Activated CD8-positive, alpha-beta memory T cell treated with anti-CD3 and anti-CD28 coated beads for 36 hours (primary cell): ENCODE results near the gene HABP4. TPM values are rescaled to one million over a fixed set of nuclear protein-coding genes. Genes with fewer than 3 reads are reported as not detected.

Experiments
- CTCF ChIA-PET: fragments of 350-600 bp; sonication (Branson Sonifier 250); formaldehyde crosslinking; loops from one replicate; lab custom pipeline; 2021; ENCODE audit warnings: antibody characterized with exemption; lab: Charles Lee
- POLR2A ChIA-PET: fragments of 350-600 bp; sonication (Branson Sonifier 250); formaldehyde crosslinking; loops from one replicate; lab custom pipeline; 2021; ENCODE audit warnings: antibody characterized with exemption; lab: Charles Lee
- total RNA-seq, 2 experiments: library from RNA; stranded (reverse); gene quantifications; one replicate each; pipeline ENCODE4 v1.2.3, GENCODE V29; 2021

HABP4 gene
- total RNA-seq, 2 experiments from 2014 or later = 16.0 to 16.1 TPM

- CTCF ChIA-PET = no interaction called here
- POLR2A ChIA-PET = no interaction called here
These were observed 55.5 kb downstream of the HABP4 start for GRCh38 chr9:96505316-96505991.

GRCh38 chr9:96508227-96508940 is 58.4 kb downstream of the HABP4 start:
- CTCF ChIA-PET = no interaction called here
- POLR2A ChIA-PET = no interaction called here

GRCh38 chr9:96509026-96509425 is 59.1 kb downstream of the HABP4 start:
- CTCF ChIA-PET = no interaction called here
- POLR2A ChIA-PET = no interaction called here

- POLR2A ChIA-PET = no interaction called here
- CTCF ChIA-PET = interaction anchor here (0.7 kb wide), 1 partner anchor 774 kb away, joined by 3 read pairs; no protein-coding TSS in a partner anchor
These were observed 59.9 kb downstream of the HABP4 start for GRCh38 chr9:96509848-96510247.

- POLR2A ChIA-PET = interaction anchor here (0.5 kb wide), 1 partner anchor 157 kb away, joined by 7 read pairs; no protein-coding TSS in a partner anchor
- CTCF ChIA-PET = interaction anchor here (0.7 kb wide), 1 partner anchor 774 kb away, joined by 3 read pairs; no protein-coding TSS in a partner anchor
These were observed 60.3 kb downstream of the HABP4 start for GRCh38 chr9:96510258-96510657.

GRCh38 chr9:96512240-96512639 is 62.3 kb downstream of the HABP4 start:
- ChIA-PET CTCF (no interaction called here), POLR2A (interaction anchor here (0.6 kb wide), 1 partner anchor 63 kb away, joined by 3 read pairs; no protein-coding TSS in a partner anchor)

GRCh38 chr9:96513622-96514021 is 63.7 kb downstream of the HABP4 start:
- ChIA-PET POLR2A (no interaction called here), CTCF (no interaction called here)

- POLR2A ChIA-PET = no interaction called here
- CTCF ChIA-PET = no interaction called here
These were observed 64.3 kb downstream of the HABP4 start for GRCh38 chr9:96514108-96514799.

- ChIA-PET POLR2A (no interaction called here), CTCF (no interaction called here)
These were observed 64.8 kb downstream of the HABP4 start for GRCh38 chr9:96514800-96515158.

GRCh38 chr9:96515621-96516470 is 65.9 kb downstream of the HABP4 start:
- POLR2A ChIA-PET = no interaction called here
- CTCF ChIA-PET = no interaction called here

- POLR2A ChIA-PET = no interaction called here
- CTCF ChIA-PET = no interaction called here
These were observed 69.1 kb downstream of the HABP4 start for GRCh38 chr9:96519095-96519494.

- POLR2A ChIA-PET = no interaction called here
- CTCF ChIA-PET = no interaction called here
These were observed 69.8 kb downstream of the HABP4 start for GRCh38 chr9:96519787-96520186.

- CTCF ChIA-PET = interaction anchor here (0.8 kb wide), 1 partner anchor 60 kb away, joined by 3 read pairs; no protein-coding TSS in a partner anchor
- POLR2A ChIA-PET = no interaction called here
These were observed 72.4 kb downstream of the HABP4 start for GRCh38 chr9:96522366-96522765.

- ChIA-PET POLR2A (no interaction called here), CTCF (interaction anchor here (0.8 to 0.9 kb wide), 2 partner anchors 43 to 61 kb away, joined by 3 read pairs; no protein-coding TSS in a partner anchor)
These were observed 73.4 kb downstream of the HABP4 start for GRCh38 chr9:96523374-96523773.

GRCh38 chr9:96524045-96524444 is 74.1 kb downstream of the HABP4 start:
- POLR2A ChIA-PET = no interaction called here
- CTCF ChIA-PET = interaction anchor here (0.9 kb wide), 1 partner anchor 42 kb away, joined by 3 read pairs; no protein-coding TSS in a partner anchor

GRCh38 chr9:96524764-96525163 is 74.8 kb downstream of the HABP4 start:
- CTCF ChIA-PET = no interaction called here
- POLR2A ChIA-PET = no interaction called here

GRCh38 chr9:96532173-96532572 is 82.2 kb downstream of the HABP4 start:
- CTCF ChIA-PET = no interaction called here

GRCh38 chr9:96540106-96540505 is 90.1 kb downstream of the HABP4 start:
- ChIA-PET POLR2A (no interaction called here), CTCF (interaction anchor here (0.8 kb wide), 1 partner anchor 213 kb away, joined by 3 read pairs; no protein-coding TSS in a partner anchor)

More at GRCh38 chr9:96532173-96532572, 82.2 kb downstream of the HABP4 start:
- POLR2A ChIA-PET = no interaction called here
